Mesendoderm (in vitro differentiated cells): ENCODE measurements around the gene PRR15L.
A peak's percentile ranks its signal among the peaks of the same experiment; 100 is the strongest.

Experiments
- DNase-seq: peaks from one replicate; pipeline ENCODE4 v3.0.0; 2013
- H2AK5ac ChIP-seq: 2 replicates; pipeline ENCODE4 v1.6.1; 2013; ENCODE audit warnings: low read length, inconsistent platforms
- H2BK120ac ChIP-seq: 2 replicates; pipeline ENCODE4 v1.6.1; 2013; ENCODE audit warnings: low read depth, mild to moderate bottlenecking, low read length, moderate library complexity, mixed read lengths
- H2BK15ac ChIP-seq: replicated peaks from 2 replicates; pipeline ENCODE4 v1.6.1; 2013; ENCODE audit warnings: low read depth, mild to moderate bottlenecking, moderate library complexity
- H2BK5ac ChIP-seq: 2 replicates; pipeline ENCODE4 v1.6.1; 2013; ENCODE audit warnings: low read length, inconsistent platforms
- H3K18ac ChIP-seq: 2 replicates; pipeline ENCODE4 v1.6.1; 2013; ENCODE audit warnings: mild to moderate bottlenecking, low read length, mixed read lengths
- H3K23ac ChIP-seq: one replicate; pipeline ENCODE4 v1.6.1; 2013; ENCODE audit warnings: low read length
- H3K27ac ChIP-seq: 2 replicates; pipeline ENCODE4 v1.5.1; 2013; ENCODE audit warnings: low read depth, mild to moderate bottlenecking, inconsistent platforms, low read length, moderate library complexity
- H3K27me3 ChIP-seq: 2 replicates; pipeline ENCODE4 v1.6.1; 2013; ENCODE audit warnings: low read length, control low read depth, mild to moderate bottlenecking, inconsistent platforms; ENCODE audit not compliant: insufficient read depth, poor library complexity
- H3K36me3 ChIP-seq: 2 replicates; pipeline ENCODE4 v1.6.1; 2013; ENCODE audit warnings: low read length, inconsistent platforms; ENCODE audit not compliant: control insufficient read depth, insufficient read depth
- H3K4ac ChIP-seq: one replicate; pipeline ENCODE4 v1.6.1; 2013; ENCODE audit warnings: low read depth, mild to moderate bottlenecking, low read length, moderate library complexity
- H3K4me1 ChIP-seq: 2 replicates; pipeline ENCODE4 v1.6.1; 2013; ENCODE audit warnings: low read depth, low read length, inconsistent platforms; ENCODE audit not compliant: control insufficient read depth
- H3K4me2 ChIP-seq: 2 replicates; pipeline ENCODE4 v1.6.1; 2013; ENCODE audit warnings: low read length
- H3K4me3 ChIP-seq: 2 replicates; pipeline ENCODE4 v1.5.1; 2013; ENCODE audit warnings: mild to moderate bottlenecking, low read length
- H3K56ac ChIP-seq: one replicate; pipeline ENCODE4 v1.6.1; 2013; ENCODE audit warnings: low read length
- H3K79me1 ChIP-seq: 2 replicates; pipeline ENCODE4 v1.6.1; 2013; ENCODE audit warnings: low read length, inconsistent platforms
- H3K79me2 ChIP-seq: 2 replicates; pipeline ENCODE4 v1.6.1; 2013; ENCODE audit warnings: mild to moderate bottlenecking, low read length; ENCODE audit not compliant: control insufficient read depth, insufficient read depth
- H3K9ac ChIP-seq: 2 replicates; pipeline ENCODE4 v1.6.1; 2013; ENCODE audit warnings: low read length, inconsistent platforms
- H4K5ac ChIP-seq: one replicate; pipeline ENCODE4 v1.6.1; 2013; ENCODE audit warnings: low read length
- H4K8ac ChIP-seq: one replicate; pipeline ENCODE4 v1.6.1; 2013; ENCODE audit warnings: low read depth, mild to moderate bottlenecking, control low read depth, low read length, moderate library complexity
- WGBS: extraction: QIAGEN DNeasy Blood & Tissue Kit; methylation state at CpG from one replicate; pipeline ENCODE4 v1.1.7; 2013; ENCODE audit warnings: low lambda C conversion rate, missing lambda C conversion rate; ENCODE audit not compliant: insufficient coverage; ENCODE audit errors: extremely low coverage; 5-methylcytosine and 5-hydroxymethylcytosine counted together

PRR15L gene

DNA sequence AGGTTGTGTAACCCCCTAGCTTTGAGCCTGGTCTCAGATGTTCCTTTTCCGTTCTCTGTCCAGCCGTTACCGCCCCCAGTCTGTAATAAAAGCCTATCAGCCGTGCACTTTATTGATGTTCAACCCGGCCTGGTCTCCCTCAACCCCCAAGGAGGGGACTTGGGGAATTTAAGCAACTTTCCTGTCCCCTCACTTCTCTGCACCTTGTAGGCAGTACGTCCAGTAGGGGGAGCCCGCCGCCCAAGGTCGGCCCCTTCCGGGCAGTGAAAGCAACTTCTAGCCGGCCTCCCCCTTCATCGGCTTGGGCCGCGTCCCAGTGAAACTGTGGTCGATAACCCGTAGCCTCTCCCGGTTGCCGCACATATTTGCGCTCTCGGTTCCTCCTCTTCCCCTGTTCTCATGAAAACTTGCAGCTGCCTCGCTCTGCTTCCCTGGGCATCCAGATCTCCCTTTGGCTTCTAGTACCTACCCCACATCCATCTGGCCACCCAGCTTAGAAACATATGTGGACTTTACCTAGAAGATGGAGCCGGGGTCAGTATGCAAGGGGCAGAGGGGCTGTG, 8.4 kb downstream of the PRR15L start:
- Histone ChIP-seq H3K27ac (no peak overlapping the region), H3K4me2 (peak overlapping the region; percentile 10), H3K18ac (peak overlapping the region; percentile 42), H2BK5ac (no peak overlapping the region), H3K23ac (no peak overlapping the region), H3K4me3 (no peak overlapping the region), H3K79me1 (no peaks in the 10 kb centered on the region), H3K9ac (peak overlapping the region; percentile 40), H3K56ac (peak overlapping the region; percentile 68), H3K27me3 (no peaks in the 10 kb centered on the region), H2BK120ac (no peak overlapping the region), H3K79me2 (no peaks in the 10 kb centered on the region), H3K4ac (no peak overlapping the region), H3K4me1 (peaks cover 2% of the 10 kb centered on the region), H4K5ac (no peak overlapping the region), H3K36me3 (no peaks in the 10 kb centered on the region), H4K8ac (no peak overlapping the region), H2BK15ac (peak overlapping the region; percentile 8), H2AK5ac (no peak overlapping the region)
- peak; percentile 88 for DNase-seq
- no CpG with 5 or more reads among the region's 22 CpGs for WGBS

DNA sequence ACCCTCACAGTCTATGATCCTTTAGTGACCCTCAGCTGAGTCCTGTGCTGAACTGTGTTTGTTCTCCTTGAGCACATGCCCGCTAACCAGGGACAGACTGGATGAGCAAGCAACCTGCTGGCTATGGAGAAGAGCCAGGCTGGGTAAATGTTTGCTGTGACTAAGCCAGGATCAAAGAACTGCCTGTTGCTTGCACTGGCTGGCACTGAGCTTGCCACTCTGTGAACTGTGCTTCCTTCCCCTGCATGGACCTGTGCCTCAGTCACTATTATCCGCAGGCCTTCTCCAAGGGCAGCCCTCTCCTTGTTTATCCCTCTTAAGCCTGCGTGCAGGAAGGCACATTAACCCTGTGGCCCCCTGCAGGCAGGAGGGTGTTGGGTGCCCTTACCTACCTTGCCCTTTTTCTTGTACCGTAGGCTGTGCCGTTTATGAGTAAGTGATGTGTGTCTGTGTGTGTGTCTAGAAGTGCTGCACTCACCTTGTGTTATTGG, 8.9 kb downstream of the PRR15L start:
- no peak overlapping the region for H3K23ac ChIP-seq
- peaks cover 2% of the 10 kb centered on the region for H3K4me1 ChIP-seq
- no peaks in the 10 kb centered on the region for H3K27me3 ChIP-seq
- WGBS, result no CpG with 5 or more reads among the region's 5 CpGs
- DNase-seq, result no peak
- no peak overlapping the region for H2BK15ac ChIP-seq
- no peak overlapping the region for H2BK120ac ChIP-seq
- no peak overlapping the region for H4K8ac ChIP-seq
- no peak overlapping the region for H2AK5ac ChIP-seq
- no peak overlapping the region for H3K4me3 ChIP-seq
- peak overlapping the region; percentile 1 for H3K56ac ChIP-seq
- no peak overlapping the region for H2BK5ac ChIP-seq
- no peaks in the 10 kb centered on the region for H3K36me3 ChIP-seq
- no peak overlapping the region for H3K9ac ChIP-seq
- H3K4me2 ChIP-seq, result no peak overlapping the region
- H3K18ac ChIP-seq, result no peak overlapping the region
- H3K4ac ChIP-seq, result no peak overlapping the region
- no peak overlapping the region for H4K5ac ChIP-seq
- H3K79me2 ChIP-seq, result no peaks in the 10 kb centered on the region
- H3K79me1 ChIP-seq, result no peaks in the 10 kb centered on the region
- no peak overlapping the region for H3K27ac ChIP-seq

DNA sequence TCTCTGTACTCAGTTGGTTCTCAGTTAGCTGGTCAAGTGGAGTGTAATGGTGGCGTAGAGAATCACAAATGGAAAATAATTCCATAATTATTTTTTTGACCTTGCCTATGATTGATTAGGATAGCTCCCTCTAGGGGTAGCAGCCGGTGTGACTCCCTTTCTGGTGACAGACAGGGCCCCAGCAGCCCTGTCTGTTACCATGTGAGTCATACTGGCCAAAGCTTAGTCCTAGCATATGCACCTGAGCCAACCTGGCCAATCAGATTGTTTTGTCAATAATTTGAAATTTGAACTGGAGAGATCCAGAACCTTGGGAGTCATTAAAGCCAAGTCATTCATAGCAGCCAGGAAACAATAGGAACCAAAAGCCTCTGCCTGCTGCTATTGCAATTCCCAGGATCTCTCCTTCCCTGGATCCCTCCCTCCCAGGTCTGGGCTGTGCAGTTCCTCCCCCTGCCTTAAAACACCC, 10.7 kb downstream of the PRR15L start:
- no peaks in the 10 kb centered on the region for H3K36me3 ChIP-seq
- no peak overlapping the region for H3K27ac ChIP-seq
- H3K4me3 ChIP-seq, result no peak overlapping the region
- DNase-seq, result peak; percentile 94
- H3K27me3 ChIP-seq, result no peaks in the 10 kb centered on the region
- H3K4me1 ChIP-seq, result peaks cover 2% of the 10 kb centered on the region
- H4K5ac ChIP-seq, result no peak overlapping the region
- H3K4ac ChIP-seq, result no peak overlapping the region
- no peak overlapping the region for H3K23ac ChIP-seq
- H3K4me2 ChIP-seq, result no peak overlapping the region
- H3K79me2 ChIP-seq, result no peaks in the 10 kb centered on the region
- no peak overlapping the region for H4K8ac ChIP-seq
- no peak overlapping the region for H2AK5ac ChIP-seq
- H2BK120ac ChIP-seq, result no peak overlapping the region
- H2BK5ac ChIP-seq, result no peak overlapping the region
- no peak overlapping the region for H3K18ac ChIP-seq
- no peak overlapping the region for H2BK15ac ChIP-seq
- no CpG with 5 or more reads among the region's 2 CpGs for WGBS
- no peak overlapping the region for H3K9ac ChIP-seq
- H3K79me1 ChIP-seq, result no peaks in the 10 kb centered on the region
- no peak overlapping the region for H3K56ac ChIP-seq

DNA sequence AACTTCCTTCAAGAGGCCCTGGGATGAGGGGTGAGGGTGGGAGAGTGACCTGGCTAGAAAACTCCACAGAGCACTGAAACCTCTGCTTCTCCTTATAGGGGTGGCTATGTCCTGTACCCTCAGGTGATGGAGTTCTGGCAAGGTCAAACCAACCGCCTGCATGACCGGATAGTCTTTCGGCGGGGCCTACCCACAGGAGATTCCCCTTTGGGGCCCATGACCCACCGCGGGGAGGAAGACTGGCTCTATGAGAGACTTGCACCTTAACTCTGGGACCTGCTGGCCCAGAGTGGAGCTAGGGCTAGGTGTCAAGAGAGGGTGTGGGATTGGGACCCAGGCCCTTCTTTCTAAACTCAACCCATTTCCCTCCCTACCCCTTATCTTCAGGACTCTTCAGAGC, 11.2 kb downstream of the PRR15L start:
- no peak overlapping the region for H2BK15ac ChIP-seq

DNA sequence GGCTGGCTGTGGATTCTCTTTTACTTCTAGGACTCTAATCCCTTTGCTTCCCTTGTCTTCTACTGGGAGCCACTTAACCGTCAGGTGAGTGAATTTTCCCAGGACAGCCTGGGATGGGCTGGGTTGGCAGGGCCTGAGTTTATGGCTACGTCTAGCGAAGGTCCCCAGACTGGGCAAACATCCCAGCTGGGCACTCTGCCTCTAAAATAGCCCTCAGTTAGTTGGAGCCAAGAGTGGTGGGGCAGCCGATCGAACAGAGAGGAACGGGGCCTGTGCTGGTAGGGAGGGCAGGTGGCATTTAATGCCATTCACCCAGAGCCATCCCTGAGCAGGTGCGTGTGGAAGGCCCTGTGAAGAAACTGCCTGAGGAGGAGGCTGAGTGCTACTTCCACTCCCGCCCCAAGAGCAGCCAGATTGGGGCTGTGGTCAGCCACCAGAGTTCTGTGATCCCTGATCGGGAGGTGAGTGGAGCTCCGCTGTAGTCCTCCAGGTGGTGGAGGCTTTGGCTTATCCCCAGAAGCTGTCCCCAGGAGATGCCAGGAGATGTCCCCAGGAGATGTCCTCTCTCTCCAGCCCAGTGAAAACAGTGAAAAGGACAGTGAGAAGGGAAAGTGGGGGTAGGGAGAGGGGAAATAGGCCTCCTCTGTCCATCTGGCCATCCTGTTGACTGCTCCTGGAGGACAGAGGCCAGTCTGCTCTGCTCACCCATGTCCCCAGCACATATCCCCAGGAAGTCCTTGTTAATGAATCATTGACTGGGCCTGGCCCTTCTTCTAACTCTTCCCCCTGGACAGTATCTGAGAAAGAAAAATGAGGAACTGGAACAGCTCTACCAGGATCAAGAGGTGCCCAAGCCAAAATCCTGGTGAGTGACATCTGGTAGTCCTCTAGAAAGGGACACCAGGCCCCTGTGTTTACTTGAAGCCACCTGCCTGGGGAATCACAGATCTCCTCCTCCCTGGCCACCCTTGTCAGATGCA, 11.9 kb downstream of the PRR15L start:
- Histone ChIP-seq H4K5ac (no peak overlapping the region), H3K27me3 (no peaks in the 10 kb centered on the region), H3K79me2 (no peaks in the 10 kb centered on the region), H3K36me3 (no peaks in the 10 kb centered on the region), H3K79me1 (no peaks in the 10 kb centered on the region), H2BK15ac (no peak overlapping the region), H3K4ac (no peak overlapping the region), H3K9ac (no peak overlapping the region), H3K27ac (no peak overlapping the region), H3K4me3 (no peak overlapping the region), H3K4me1 (peaks cover 2% of the 10 kb centered on the region), H3K4me2 (no peak overlapping the region), H4K8ac (no peak overlapping the region), H2BK5ac (no peak overlapping the region), H2BK120ac (no peak overlapping the region), H2AK5ac (no peak overlapping the region), H3K18ac (no peak overlapping the region), H3K56ac (no peak overlapping the region), H3K23ac (no peak overlapping the region)
- WGBS, result no CpG with 5 or more reads among the region's 10 CpGs
- no peak for DNase-seq

More for the DNA sequence above, 11.2 kb downstream of the PRR15L start:
- Histone ChIP-seq H3K79me1 (no peaks in the 10 kb centered on the region), H3K4me1 (peaks cover 2% of the 10 kb centered on the region), H3K18ac (no peak overlapping the region), H3K4me2 (no peak overlapping the region), H3K4me3 (no peak overlapping the region), H2BK5ac (no peak overlapping the region), H3K79me2 (no peaks in the 10 kb centered on the region), H3K4ac (no peak overlapping the region), H2AK5ac (no peak overlapping the region), H3K56ac (no peak overlapping the region), H3K27me3 (no peaks in the 10 kb centered on the region), H4K8ac (no peak overlapping the region), H3K9ac (no peak overlapping the region), H3K27ac (no peak overlapping the region), H3K36me3 (no peaks in the 10 kb centered on the region), H3K23ac (no peak overlapping the region), H2BK120ac (no peak overlapping the region), H4K5ac (no peak overlapping the region)
- WGBS, result no CpG with 5 or more reads among the region's 6 CpGs
- no peak for DNase-seq
